Fibroblast of skin of back (primary cell): ENCODE data around the gene ENTPD8.
"Not testable (repeated sequence)": the region's sequence is repeated elsewhere in the genome, so short reads cannot be mapped to it uniquely, and the experiment has no call there.

ENCODE experiments used
- DNase-seq: peaks from one replicate; pipeline ENCODE4 v3.0.0-alpha.2; 2013

The ENTPD8 gene

DNA sequence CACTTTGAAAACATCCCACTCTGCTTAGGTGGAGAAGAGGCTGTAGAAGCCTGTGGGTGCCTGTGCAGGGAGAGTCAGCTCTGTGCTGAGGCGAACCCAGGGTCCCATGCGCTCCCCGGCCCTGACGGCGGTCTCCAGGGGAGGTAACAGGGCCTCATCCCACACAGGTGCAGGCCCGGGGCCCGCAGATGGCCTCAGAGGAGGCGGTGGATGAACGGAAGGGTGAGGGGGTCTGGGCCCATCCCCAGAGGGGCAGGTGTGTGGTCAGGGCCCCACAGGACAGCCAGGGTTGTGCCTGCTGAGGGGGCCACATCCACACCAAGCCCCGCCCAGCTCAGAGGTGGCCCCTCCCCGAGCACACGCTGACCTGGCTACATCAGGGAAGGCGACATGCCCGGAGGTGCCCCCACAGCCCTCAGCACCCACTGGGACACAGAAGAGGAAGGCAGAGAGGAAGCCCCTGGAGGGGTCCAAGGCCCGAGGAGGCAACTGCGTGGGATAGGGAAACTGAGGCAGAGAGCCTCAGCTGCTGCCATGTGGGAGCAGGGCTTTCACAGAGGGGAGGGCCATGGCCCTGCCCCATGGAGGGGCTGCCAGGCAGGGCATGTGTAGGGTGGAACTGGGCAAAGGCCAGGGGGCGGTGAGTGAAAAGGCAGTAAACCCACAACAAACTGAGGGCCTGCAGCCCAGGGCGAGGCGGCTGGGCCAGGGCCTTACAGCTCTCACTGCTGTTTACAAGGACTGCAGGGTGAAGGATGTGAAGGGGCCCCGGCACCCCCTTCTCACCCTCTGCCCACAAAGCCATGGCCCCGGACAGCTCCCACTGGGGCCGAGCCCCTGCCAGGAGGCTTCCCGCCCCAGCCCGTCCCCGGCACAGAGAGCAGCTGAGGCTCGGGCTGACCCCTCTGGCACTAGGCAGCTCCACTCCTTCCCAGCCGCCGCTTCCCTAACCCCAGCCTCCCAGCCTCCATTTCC lies 47.7 kb downstream of the ENTPD8 start:
- no peak for DNase-seq

DNA sequence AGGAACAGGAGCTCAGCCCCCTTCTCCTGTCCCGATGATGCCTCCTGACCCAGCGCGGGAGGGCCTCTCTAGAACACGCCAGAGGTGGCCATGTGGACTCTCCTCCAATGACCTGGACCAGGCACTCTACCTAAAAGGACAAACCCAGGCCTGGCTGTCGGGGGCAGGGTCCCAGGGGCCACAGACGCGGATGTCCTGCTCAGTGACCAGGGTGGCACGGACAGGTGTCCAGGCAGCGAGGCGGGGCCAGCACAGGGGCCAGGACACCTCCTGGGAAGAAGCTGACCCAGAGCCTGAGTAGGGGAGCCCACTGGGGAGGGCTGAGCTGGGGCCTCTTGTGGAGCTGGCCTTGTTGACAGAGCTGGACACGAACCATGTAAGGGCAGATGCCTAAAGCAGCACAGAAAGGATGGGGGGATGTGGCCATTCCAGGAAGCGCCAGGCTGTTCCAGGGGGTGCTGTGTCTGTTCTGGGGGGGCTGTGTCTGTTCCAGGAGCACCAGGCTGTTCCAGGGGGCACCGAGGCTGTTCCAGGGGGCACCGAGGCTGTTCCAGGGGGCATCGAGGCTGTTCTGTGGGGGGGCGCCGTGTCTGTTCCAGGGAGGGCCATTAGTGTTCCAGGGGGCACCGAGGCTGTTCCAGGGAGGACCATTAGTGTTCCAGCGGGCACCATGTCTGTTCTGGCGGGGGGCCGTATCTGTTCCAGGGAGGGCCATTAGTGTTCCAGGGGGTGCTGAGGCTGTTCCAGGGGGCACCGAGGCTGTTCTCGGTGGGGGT lies 48.7 kb downstream of the ENTPD8 start:
- DNase-seq: no peak

DNA sequence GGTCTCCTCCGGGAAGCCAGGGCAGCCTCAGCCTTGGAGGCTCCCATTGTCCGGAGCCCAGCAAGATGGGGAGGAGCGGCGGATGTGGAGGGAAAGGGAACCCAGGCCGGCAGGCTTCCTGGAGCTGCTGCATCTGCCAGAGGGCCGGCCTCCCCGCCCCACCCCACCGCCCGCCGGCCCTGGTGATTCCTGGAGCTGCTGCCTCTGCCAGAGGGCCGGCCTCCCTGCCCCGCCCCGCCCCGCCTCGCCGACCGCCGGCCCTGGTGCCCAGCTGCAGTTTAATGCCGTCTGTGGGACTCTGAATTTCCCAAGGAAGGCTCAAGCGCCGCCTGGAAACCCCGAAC lies 49.8 kb downstream of the ENTPD8 start:
- no peak for DNase-seq

DNA sequence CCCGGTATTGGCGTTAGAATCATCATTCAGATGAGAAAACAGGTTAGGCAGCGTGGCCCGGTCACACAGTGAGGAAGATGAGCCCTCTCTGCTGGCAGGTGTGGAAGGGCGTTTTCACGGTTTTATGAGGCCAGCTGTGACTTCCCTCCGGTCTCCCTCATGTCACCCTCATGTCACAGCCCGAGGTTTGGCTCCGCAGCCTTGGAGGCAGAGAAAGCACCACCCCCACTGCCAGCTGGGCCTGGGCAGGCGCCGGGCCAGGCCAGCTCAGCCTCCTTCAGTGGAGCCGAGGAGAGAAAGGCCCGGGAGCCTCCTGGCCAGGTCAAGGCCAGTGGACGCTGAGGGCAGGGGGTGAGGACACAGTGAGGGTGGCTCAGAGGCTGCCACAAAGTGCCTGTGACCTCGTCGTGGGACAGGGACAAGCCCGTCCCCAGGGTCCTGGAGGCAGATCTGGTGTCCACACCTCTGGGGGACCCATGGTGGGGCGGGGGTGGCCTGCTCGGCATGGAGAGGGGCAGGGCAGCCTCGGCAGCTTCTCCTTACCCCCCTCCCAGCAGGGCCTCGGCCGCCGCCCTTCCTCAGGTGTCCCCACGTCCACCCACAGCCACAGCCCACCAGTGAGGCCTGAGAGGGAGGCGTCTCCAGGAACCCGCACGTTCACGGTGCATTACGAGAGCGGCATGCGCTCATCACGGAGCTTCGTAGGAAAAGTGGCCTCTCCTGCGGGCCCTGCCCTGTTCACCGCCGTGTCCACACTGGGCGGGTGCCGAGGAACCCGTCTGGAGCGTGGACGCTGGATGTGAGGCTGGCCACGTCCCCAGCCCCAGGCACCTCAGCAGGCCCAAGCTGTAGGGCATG lies 50.4 kb downstream of the ENTPD8 start:
- DNase-seq: no peak

DNA sequence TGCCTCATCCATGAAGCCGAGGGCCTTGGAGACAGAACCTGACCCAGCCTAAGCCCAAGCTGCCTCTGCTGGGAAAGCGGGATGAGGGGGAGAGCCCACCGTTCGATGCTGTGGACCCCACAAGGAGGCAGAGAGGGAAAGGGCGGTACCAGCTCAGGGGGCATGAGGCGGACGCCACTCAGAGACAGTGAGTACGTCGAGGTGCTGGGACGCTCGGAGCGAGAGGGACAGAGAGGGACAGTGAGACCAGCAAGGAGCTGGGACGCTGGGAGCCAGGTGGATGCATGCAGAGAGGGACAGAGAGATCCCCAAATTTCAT lies 51.8 kb downstream of the ENTPD8 start:
- no peak for DNase-seq

DNA sequence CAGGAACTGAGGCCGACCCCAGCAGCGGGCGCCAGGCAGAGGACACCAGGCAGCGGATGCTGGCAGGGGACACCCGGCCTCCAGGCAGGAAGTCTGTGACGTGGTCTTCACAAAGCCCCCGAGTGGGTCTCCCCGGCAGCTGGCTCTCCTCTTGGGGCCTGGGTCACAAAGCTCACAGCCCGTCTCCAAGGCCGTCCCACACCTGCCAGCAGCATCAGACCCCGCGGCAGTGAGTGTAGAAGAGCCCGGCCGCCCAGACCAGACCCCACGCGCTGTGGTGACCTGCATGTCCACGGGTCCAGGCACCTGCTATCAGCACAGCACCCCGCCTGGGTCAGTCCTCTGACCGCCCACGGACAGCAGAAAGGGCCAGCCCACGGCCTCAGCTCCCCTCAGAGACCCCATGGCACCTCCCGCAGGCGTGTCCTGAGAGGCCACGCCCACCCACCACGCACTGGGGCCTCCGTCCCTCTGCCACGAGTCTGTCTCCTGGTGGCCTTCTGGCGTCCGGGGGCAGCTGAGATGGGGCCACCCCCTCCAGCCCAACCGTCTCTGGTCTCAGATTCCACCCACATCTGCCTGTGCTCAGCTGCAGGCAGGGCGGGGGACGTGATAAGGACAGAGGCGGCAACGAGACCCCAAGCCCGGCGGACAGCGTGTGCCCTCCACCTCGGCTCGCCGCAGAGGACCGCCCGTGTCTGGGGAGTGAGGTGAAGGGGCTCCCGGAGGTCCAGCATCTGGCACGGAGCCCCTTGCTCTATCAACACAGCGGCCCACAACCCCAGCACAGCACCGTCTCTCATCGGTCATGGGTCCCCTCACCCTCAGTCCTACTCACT lies 52.3 kb downstream of the ENTPD8 start:
- DNase-seq: no peak

GRCh38 chr9:137387891-137388560 lies 53.1 kb downstream of the ENTPD8 start:
- DNase-seq: no peak

- DNase-seq: no peak
Measured at GRCh38 chr9:137387114-137387890, 53.9 kb downstream of the ENTPD8 start.

DNA sequence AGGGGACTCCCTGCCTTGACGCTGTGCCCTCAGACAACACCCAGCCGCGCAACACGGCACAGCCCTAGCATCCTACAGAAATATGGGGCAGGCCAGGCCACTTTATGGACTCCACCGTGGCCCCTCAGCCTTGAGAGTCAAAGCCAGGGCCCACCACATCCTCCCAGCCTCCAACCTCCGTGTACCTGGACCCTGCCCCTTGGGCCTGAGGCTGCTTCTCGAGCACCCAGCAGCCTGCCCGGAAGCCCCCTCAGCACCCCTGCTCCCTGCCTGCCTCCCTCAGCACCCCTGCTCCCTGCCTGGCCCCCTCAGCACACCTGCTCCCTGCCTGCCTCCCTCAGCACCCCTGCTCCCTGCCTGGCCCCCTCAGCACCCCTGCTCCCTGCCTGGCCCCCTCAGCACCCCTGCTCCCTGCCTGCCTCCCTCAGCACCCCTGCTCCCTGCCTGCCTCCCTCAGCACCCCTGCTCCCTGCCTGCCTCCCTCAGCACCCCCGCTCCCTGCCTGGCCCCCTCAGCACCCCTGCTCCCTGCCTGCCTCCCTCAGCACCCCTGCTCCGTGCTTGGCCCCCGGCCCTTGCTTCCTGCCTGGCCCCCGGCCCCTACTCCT lies 54.5 kb downstream of the ENTPD8 start:
- not testable (repeated sequence) for DNase-seq

DNA sequence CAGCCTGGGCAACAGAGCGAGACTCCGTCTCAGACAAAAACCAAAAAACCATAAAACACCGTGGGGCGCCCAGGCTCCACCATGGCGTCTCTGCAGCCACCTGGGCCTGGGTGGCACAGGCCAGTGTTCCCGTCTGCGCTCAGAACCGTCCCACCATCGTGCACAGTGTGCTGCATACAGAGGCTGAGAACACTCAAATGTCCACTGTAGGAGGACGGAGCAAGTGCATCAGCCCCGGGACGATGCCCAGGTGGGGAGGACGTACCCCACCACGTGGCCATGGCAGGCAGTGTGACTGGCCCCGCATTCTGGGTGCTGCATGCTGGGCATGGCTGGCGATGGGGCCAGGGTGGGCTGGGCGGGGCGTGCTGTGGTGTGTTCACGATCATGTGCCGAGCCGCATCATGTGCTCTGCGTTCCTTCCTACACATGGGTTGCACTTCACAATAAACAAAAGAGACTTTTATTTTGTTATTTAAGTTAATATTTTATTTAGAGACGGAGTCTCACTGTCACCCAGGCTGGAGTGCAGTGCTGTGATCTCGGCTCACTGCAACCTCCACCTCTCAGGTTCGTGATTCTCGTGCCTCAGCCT lies 56.0 kb downstream of the ENTPD8 start:
- no peak for DNase-seq
